ENCODE data around the gene NAGLU.

- no peak for TF ChIP-seq POLR2A (IDR thresholded peaks at IDR 0.05)
- no peak for TF ChIP-seq CTCF (IDR thresholded peaks at IDR 0.05)
- no peak for TF ChIP-seq POLR2AphosphoS5 (IDR thresholded peaks at IDR 0.05)
Observed at GRCh38 chr17:42563143-42563509, 27.1 kb downstream of the NAGLU start.
